ENCODE results near the gene TRIM42.

DNA sequence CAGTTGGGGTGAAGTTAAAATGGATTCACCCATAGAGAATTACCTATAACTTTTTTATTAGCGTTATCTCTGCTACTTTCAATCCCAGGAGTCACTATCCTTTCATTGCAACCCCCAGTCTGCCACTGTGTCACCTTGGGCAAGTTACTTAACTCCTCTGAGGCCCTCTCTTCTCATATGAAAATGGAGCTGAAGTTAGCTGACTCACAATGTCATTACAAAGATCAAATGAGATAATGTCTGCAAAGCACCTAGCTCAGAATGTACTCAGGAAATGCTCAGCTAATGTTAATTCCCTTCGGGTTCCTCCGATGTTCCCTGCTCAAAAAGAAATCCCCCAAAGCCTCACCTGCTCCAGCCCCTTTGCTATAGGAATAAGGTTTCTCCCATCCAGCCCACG is 50.0 kb downstream of the TRIM42 start:
- TF ChIP-seq, protein P1, sequence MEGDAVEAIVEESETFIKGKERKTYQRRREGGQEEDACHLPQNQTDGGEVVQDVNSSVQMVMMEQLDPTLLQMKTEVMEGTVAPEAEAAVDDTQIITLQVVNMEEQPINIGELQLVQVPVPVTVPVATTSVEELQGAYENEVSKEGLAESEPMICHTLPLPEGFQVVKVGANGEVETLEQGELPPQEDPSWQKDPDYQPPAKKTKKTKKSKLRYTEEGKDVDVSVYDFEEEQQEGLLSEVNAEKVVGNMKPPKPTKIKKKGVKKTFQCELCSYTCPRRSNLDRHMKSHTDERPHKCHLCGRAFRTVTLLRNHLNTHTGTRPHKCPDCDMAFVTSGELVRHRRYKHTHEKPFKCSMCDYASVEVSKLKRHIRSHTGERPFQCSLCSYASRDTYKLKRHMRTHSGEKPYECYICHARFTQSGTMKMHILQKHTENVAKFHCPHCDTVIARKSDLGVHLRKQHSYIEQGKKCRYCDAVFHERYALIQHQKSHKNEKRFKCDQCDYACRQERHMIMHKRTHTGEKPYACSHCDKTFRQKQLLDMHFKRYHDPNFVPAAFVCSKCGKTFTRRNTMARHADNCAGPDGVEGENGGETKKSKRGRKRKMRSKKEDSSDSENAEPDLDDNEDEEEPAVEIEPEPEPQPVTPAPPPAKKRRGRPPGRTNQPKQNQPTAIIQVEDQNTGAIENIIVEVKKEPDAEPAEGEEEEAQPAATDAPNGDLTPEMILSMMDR (IDR thresholded peaks at IDR 0.05): no peak
- TF ChIP-seq POLR2AphosphoS5 (IDR thresholded peaks at IDR 0.05): no peak

Data from breast epithelium (tissue), 3 donors.